ENCODE measurements around the gene SND1. TPM values are rescaled to one million over a fixed set of nuclear protein-coding genes. Genes with fewer than 3 reads are reported as not detected.

The SND1 gene
- total RNA-seq, 4 donors from 2014 or later = 55.5 to 305 (median 80.1) TPM

GRCh38 chr7:127878791-127879190, 226.8 kb downstream of the SND1 start:
- H3K9me3 ChIP-seq = no peaks in the 10 kb centered on the region
- TF ChIP-seq POLR2A (IDR thresholded peaks at IDR 0.05) (no peak), CTCF (IDR thresholded peaks at IDR 0.05) (no peak)
- no peak overlapping the region for H3K4me3 ChIP-seq
- no peak for DNase-seq
- no peaks in the 10 kb centered on the region for H3K36me3 ChIP-seq
- no peak overlapping the region for H3K27ac ChIP-seq
- H3K27me3 ChIP-seq = no peaks in the 10 kb centered on the region
- H3K4me1 ChIP-seq = no peaks in the 10 kb centered on the region

- Histone ChIP-seq H3K27me3 (no peaks in the 10 kb centered on the region), H3K9me3 (no peaks in the 10 kb centered on the region), H3K36me3 (no peaks in the 10 kb centered on the region), H3K4me3 (no peak overlapping the region), H3K4me1 (no peaks in the 10 kb centered on the region), H3K27ac (no peak overlapping the region)
- no peak for DNase-seq
- no peak for TF ChIP-seq POLR2A (IDR thresholded peaks at IDR 0.05)
- TF ChIP-seq CTCF (IDR thresholded peaks at IDR 0.05) = no peak
These were observed 227.4 kb downstream of the SND1 start for GRCh38 chr7:127879436-127879835.

GRCh38 chr7:127879942-127880341, 227.9 kb downstream of the SND1 start:
- TF ChIP-seq POLR2A (IDR thresholded peaks at IDR 0.05) = no peak
- no peak for TF ChIP-seq CTCF (IDR thresholded peaks at IDR 0.05)
- Histone ChIP-seq H3K4me1 (no peaks in the 10 kb centered on the region), H3K36me3 (no peaks in the 10 kb centered on the region), H3K4me3 (no peak overlapping the region), H3K27ac (no peak overlapping the region), H3K9me3 (no peaks in the 10 kb centered on the region), H3K27me3 (no peaks in the 10 kb centered on the region)
- DNase-seq = no peak

- Histone ChIP-seq H3K36me3 (no peaks in the 10 kb centered on the region), H3K4me3 (no peak overlapping the region), H3K27me3 (no peaks in the 10 kb centered on the region), H3K27ac (no peak overlapping the region), H3K9me3 (no peaks in the 10 kb centered on the region), H3K4me1 (no peaks in the 10 kb centered on the region)
- DNase-seq = no peak
- TF ChIP-seq CTCF (IDR thresholded peaks at IDR 0.05) (no peak), POLR2A (IDR thresholded peaks at IDR 0.05) (no peak)
These were observed 228.5 kb downstream of the SND1 start for GRCh38 chr7:127880454-127880853.

- no peaks in the 10 kb centered on the region for H3K27me3 ChIP-seq
- H3K4me3 ChIP-seq = no peak overlapping the region
- no peak overlapping the region for H3K27ac ChIP-seq
- no peaks in the 10 kb centered on the region for H3K36me3 ChIP-seq
- DNase-seq = no peak
- no peak for TF ChIP-seq CTCF (IDR thresholded peaks at IDR 0.05)
- TF ChIP-seq POLR2A (IDR thresholded peaks at IDR 0.05) = no peak
- H3K4me1 ChIP-seq = no peaks in the 10 kb centered on the region
- H3K9me3 ChIP-seq = no peaks in the 10 kb centered on the region
These were observed 229.6 kb downstream of the SND1 start for GRCh38 chr7:127881564-127881963.

- TF ChIP-seq CTCF (IDR thresholded peaks at IDR 0.05) (no peak), POLR2A (IDR thresholded peaks at IDR 0.05) (no peak)
- Histone ChIP-seq H3K4me1 (no peaks in the 10 kb centered on the region), H3K27ac (no peak overlapping the region), H3K27me3 (no peaks in the 10 kb centered on the region), H3K4me3 (no peak overlapping the region), H3K9me3 (no peaks in the 10 kb centered on the region), H3K36me3 (no peaks in the 10 kb centered on the region)
- DNase-seq = no peak
These were observed 230.4 kb downstream of the SND1 start for GRCh38 chr7:127882313-127882920.
